GM19463 (cell line): ENCODE results near the gene GPR18.

Experiments used
- ATAC-seq: cut with Tn5 transposase; IDR thresholded peaks from one replicate; pipeline ENCODE4 v1.9.1; 2021; ENCODE audit warnings: mild to moderate bottlenecking, moderate library complexity; ENCODE audit not compliant: unreplicated experiment

GPR18 gene, protein sequence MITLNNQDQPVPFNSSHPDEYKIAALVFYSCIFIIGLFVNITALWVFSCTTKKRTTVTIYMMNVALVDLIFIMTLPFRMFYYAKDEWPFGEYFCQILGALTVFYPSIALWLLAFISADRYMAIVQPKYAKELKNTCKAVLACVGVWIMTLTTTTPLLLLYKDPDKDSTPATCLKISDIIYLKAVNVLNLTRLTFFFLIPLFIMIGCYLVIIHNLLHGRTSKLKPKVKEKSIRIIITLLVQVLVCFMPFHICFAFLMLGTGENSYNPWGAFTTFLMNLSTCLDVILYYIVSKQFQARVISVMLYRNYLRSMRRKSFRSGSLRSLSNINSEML

GRCh38 chr13:99258210-99258860 lies at the start of gene GPR18:
GPR18 (minus strand) TSS chr13:99258379; CDS start chr13:99255872, 2,507 bp downstream.
- peak; percentile 87 for ATAC-seq

DNA sequence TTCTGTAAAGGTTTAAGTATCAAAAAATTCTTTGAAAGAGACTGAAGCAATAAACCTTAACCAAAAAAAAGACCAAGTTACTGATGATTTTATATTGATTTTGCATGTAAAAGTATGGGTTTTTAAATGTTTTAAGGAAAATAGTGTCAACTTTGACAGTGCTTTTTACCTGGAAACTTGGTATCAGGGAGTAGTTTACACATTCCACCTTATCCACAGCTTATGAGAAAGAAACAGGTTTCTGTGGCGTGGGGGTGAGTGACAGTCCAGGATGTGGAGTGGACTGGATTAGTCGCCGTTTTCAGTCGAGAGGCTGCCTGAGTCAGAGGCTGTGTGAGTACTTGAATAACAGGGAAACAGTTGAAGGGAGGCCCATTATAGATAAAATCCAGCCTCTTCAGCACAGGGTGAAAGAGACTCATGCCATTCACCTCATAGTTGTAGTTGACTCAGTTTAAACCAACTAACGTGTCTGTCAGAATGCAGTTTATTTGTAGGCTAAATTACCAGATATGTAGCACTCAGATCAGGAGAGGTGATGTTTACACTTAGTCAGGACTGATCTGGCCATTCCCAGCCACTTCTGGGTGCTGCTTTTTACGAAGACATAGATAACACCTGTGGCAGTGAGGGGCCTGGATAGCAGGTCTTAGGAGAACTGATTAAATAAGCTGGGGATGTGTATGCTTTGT lies 49.6 kb upstream of the GPR18 start:
- peak; percentile 29 for ATAC-seq

DNA sequence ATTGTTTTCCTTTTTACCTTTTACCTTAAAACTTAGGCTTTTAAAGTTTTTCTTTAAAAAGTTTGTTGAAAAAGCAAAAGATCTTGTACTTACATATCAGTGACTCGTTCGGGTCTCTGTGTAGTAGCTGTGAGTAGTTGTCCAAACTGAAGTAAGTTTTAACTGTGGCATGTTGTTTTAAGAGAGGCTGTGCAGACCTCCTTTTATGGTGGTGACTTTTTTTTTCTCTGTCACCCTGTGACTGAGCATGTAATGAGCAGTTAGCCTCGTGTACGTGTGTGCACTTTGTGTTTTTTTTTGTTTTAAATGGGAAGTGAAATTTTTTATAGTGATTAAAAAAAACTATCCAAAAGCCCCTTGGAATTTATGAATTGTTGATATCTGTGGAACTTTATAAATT lies 49.1 kb upstream of the GPR18 start, which contains the start of gene GPR183:
Gene GPR183, minus strand, starts transcription at position 153 of the 400 bp plus-strand sequence. CDS start 11,254 bp downstream, outside the sequence.
- peak; percentile 54 for ATAC-seq

- no peak for ATAC-seq
Observed at GRCh38 chr13:99305566-99305965, 47.4 kb upstream of the GPR18 start.

- ATAC-seq: no peak
Observed at GRCh38 chr13:99305158-99305557, 47.0 kb upstream of the GPR18 start.

DNA sequence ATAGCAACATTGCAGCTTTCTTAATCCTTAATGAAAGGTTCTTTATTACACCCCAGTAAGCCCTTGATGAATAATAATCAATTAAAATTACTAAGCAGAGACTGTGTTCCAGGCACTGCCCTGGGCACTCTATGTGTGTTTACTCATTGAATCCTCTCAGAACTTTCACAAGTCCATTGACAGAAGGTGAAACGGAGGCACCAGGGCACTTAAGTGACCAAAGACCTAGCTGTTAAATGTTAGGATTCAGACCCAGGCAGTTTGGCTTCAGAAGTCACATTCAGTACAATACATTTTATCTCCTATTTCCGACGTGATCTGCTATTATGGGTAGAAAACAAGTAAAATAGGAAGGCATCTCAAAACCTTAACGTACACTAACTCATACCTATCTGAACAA lies 46.4 kb upstream of the GPR18 start:
- no peak for ATAC-seq

GRCh38 chr13:99303863-99304521 lies 45.8 kb upstream of the GPR18 start:
- ATAC-seq: no peak

DNA sequence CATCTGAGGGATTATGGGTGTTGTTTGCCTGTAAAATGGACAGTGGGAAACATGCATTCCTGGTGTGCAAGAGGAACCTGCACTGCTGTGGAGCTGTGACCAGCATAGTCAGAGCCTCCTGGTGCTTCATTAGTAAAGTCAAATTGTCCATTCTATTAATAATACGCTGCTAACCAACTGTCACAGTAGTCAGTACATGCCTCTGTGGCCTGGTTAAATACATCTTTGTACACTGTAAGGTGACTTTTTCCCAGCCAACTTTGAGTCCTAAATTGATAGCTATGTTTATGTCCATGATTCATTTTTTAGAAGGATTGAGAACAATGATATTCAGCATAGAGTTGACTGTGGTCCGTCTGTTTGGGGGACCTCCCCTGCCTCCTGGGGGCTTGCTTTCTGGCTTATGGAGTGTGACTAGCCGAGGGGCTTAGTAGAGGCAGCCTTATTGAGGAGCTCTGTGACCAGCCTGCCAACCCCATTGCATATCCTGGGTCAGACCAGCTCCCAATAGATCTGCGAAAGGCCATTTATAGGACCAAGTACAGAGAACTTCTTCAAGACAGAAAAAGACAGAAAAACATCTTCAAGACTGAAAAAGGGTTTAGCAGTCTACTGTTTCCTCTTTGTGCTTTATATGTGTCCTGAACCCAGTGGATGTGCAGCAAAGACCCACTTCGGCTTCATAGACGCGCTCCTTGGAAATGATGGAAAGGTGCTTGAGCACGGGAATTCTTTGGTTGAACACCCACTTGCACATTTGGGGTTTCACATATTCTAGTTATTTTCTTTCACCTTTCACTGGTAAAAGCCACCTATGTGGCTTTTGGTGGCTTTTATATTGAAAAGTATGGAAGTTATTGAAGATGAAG lies 44.7 kb upstream of the GPR18 start:
- ATAC-seq: no peak

DNA sequence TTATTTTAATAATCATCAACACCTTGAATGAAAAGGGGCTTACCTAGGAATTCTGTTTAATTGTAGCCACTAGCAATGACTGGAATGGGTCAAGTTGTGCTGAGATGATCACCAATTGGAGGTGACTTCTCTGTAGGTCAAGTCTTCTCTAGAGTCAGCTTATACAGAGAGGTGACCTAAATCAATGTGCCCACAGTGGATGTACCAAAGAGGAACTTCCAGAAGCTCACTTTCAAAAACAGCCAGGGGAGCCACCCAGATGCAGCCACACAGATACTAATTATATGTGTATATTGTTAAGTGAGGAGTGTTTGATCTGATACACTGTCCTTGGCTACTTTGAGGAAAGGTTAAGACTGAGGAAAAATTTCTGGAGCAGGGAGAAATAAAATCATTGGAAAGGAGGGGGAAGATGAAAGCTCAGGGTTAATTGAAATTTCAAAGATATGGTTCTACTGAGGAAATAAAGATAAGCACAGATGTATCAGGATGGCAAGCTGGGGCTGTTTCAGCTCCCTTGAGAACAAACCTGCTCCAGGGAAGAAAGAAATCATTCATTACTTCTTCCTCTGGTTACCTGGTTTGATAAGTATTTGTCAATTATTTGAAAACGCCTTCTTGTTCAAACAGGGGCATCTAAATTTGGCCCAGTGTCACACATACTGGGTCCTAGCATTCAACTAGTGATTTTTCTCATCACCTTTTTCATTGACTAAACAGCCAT lies 43.9 kb upstream of the GPR18 start:
- no peak for ATAC-seq

DNA sequence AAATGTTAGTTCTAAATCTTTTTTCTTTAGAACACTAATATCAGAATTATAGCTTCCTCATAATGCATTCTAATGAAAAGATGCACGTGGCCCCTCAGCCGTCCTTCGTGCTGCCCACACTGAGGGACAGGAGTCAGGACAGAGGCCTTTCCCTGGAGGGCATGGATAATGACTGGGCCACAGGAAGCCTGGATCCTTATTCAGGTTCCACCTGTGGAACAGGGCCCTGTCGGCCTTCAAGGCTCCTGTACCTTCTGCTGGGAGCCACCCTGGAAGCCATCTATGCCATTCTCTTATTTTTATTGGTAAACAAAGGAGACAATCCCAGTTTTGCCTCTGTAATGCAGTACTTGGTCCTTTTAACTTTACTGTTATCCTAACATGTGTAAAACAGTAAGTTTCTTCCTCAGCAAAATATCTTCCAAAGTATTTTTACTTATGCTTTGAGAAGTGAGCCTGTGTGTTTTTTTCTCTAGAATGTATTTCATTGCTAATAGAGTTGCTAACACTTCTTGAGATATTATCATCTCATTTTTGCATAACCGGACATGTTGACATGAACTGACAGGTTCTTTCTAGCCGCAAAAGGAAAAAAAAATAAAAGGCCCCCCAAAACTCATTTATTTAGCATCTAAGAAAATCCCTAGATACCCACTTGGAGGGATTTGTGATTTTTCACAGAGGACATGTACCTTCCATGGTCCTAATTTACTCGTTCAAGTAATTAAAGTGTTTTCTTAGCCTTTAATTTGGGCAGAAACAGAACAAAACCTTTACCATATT lies 43.1 kb upstream of the GPR18 start:
- ATAC-seq: no peak

GRCh38 chr13:99299920-99300341 lies 41.8 kb upstream of the GPR18 start:
- no peak for ATAC-seq

- no peak for ATAC-seq
Observed at GRCh38 chr13:99299256-99299919, 41.2 kb upstream of the GPR18 start.

- ATAC-seq: no peak
Observed at GRCh38 chr13:99298056-99298455, 39.9 kb upstream of the GPR18 start.

DNA sequence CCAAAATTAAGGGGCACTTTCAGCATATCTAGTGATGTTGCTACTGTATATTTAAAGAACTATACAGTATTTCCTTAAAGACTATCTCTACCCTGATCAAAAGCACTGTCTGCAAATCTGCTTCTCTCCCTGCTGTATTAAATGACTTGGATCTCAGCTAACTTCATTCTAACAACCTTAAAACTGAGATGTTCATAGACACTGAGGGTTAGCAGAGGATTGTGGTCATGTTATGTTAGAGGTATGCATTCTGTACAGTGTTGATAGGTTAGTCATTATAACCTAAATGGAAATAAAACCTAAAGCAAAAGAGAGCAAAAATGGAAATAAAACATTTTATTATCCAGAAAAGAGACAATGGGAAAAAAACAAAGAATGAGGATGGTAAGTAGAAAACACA lies 39.2 kb upstream of the GPR18 start:
- no peak for ATAC-seq

- peak; percentile 55 for ATAC-seq
Observed at GRCh38 chr13:99296398-99296797, 38.2 kb upstream of the GPR18 start.

- no peak for ATAC-seq
Observed at GRCh38 chr13:99295488-99296252, 37.5 kb upstream of the GPR18 start.

DNA sequence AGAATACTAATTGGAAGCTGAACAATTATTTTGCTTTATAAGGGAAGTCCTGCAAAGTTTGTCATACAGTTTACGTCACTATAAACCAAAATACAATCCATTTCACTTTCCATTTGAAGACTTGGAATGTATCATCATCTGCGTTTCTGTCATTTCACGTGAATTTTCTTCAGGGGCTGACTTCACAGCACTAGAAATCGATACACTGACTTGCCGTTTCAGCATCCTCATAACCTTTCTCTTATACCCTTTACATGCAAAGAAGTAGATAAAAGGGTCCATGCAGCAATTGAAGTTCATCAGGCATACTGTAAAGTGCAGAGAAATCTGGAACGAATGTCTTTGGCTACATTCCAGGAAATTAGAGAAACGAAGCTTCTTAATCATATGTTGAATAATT lies 36.8 kb upstream of the GPR18 start:
- ATAC-seq: no peak

- no peak for ATAC-seq
Observed at GRCh38 chr13:99294198-99294597, 36.0 kb upstream of the GPR18 start.
